MM.1S (cell line): ENCODE results near the gene SPACA6.

Experiments
- DNase-seq: peaks from one replicate; pipeline ENCODE4 v3.0.0-alpha.2; 2015
- H2AFZ ChIP-seq: fragments of 300-600 bp; sonication (generic); 2 replicates; pipeline ENCODE4 v1.6.0; 2016; ENCODE audit warnings: antibody characterized with exemption, low read length
- H3F3A ChIP-seq: fragments of 300-600 bp; sonication (generic); 2 replicates; pipeline ENCODE4 v1.6.1; 2016; ENCODE audit warnings: mild to moderate bottlenecking, antibody characterized with exemption, low read length, moderate library complexity, mixed read lengths; ENCODE audit not compliant: insufficient read depth
- H3K27ac ChIP-seq: fragments of 300-600 bp; sonication (generic); 2 replicates; pipeline ENCODE4 v1.5.1; 2016; ENCODE audit warnings: mild to moderate bottlenecking, low read length
- H3K27me3 ChIP-seq: fragments of 300-600 bp; sonication (generic); replicated peaks from 2 replicates; pipeline ENCODE4 v1.6.0; 2016; ENCODE audit warnings: low read length; ENCODE audit not compliant: insufficient read depth
- H3K36me3 ChIP-seq: fragments of 300-600 bp; sonication (generic); replicated peaks from 2 replicates; pipeline ENCODE4 v1.6.1; 2016; ENCODE audit warnings: mild to moderate bottlenecking, low read length, mixed read lengths; ENCODE audit not compliant: insufficient read depth
- H3K4me1 ChIP-seq: fragments of 300-600 bp; sonication (generic); 2 replicates; pipeline ENCODE4 v1.6.1; 2016; ENCODE audit warnings: low read length, mixed read lengths
- H3K4me2 ChIP-seq: fragments of 300-600 bp; sonication (generic); 2 replicates; pipeline ENCODE4 v1.6.0; 2016; ENCODE audit warnings: low read depth, low read length
- H3K4me3 ChIP-seq: fragments of 300-600 bp; sonication (generic); 2 replicates; pipeline ENCODE4 v1.5.1; 2016; ENCODE audit warnings: low read length, mixed read lengths
- H3K79me2 ChIP-seq: fragments of 300-600 bp; sonication (generic); 2 replicates; pipeline ENCODE4 v1.6.1; 2016; ENCODE audit warnings: mixed run types, low read length, mixed read lengths
- H3K9ac ChIP-seq: fragments of 300-600 bp; sonication (generic); 2 replicates; pipeline ENCODE4 v1.6.1; 2016; ENCODE audit warnings: low read length, mixed read lengths
- H3K9me2 ChIP-seq: fragments of 300-600 bp; sonication (generic); replicated peaks from 2 replicates; pipeline ENCODE4 v1.6.1; 2016; ENCODE audit warnings: mild to moderate bottlenecking, low read length, mixed read lengths; ENCODE audit not compliant: insufficient read depth
- H3K9me3 ChIP-seq: fragments of 300-600 bp; sonication (generic); replicated peaks from 2 replicates; pipeline ENCODE4 v1.6.1; 2016; ENCODE audit warnings: mild to moderate bottlenecking, low read length, mixed read lengths; ENCODE audit not compliant: insufficient read depth
- H4K20me1 ChIP-seq: fragments of 300-600 bp; sonication (generic); 2 replicates; pipeline ENCODE4 v1.6.1; 2016; ENCODE audit warnings: mild to moderate bottlenecking, low read length, moderate library complexity, mixed read lengths; ENCODE audit not compliant: insufficient read depth
- EZH2 ChIP-seq: fragments of 300-600 bp; sonication (generic); optimal IDR thresholded peaks from 2 replicates; pipeline ENCODE3; 2017; ENCODE audit warnings: low read depth, mild to moderate bottlenecking, antibody characterized with exemption, low read length, mixed read lengths
- EZH2phosphoT487 ChIP-seq: fragments of 300-600 bp; sonication (generic); IDR thresholded peaks from 2 replicates; pipeline ENCODE4 v1.6.1; 2018; ENCODE audit warnings: antibody characterized with exemption, low read length
- TF ChIP-seq, protein P1 (sequence below): fragments of 300-600 bp; sonication (generic); IDR thresholded peaks from 2 replicates; pipeline ENCODE4 v1.5.1; 2016; ENCODE audit warnings: antibody characterized with exemption, low read length, mixed read lengths

SPACA6 gene

DNA sequence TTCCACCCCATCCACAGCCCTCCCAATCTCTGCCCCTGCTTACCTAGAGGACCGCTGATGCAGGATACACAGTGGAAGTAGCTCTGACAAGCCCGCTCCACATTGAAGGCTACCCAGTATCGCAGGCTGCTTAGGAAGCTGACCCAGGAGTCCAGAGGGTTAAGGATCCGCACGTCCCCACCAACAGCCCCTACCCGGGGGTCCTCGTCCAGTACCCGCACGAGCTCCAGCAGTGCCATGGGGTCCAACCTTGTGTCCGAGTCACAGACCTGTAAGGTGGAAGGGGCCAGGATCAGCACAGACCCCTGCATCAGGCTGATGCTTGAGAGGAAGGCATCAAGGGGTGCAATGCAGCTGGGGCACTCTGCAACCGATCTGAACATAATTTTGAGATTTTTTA lies 23.8 kb downstream of the SPACA6 start:
- Histone ChIP-seq H3K36me3 (no peaks in the 10 kb centered on the region), H3K4me2 (no peak overlapping the region), H3K9me2 (no peaks in the 10 kb centered on the region), H3F3A (no peaks in the 10 kb centered on the region), H2AFZ (no peak overlapping the region), H3K27me3 (no peaks in the 10 kb centered on the region), H3K9ac (no peak overlapping the region), H3K79me2 (no peaks in the 10 kb centered on the region), H3K4me1 (no peaks in the 10 kb centered on the region), H3K9me3 (no peaks in the 10 kb centered on the region), H3K4me3 (no peak overlapping the region), H4K20me1 (no peaks in the 10 kb centered on the region), H3K27ac (no peak overlapping the region)
- TF ChIP-seq, protein P1, sequence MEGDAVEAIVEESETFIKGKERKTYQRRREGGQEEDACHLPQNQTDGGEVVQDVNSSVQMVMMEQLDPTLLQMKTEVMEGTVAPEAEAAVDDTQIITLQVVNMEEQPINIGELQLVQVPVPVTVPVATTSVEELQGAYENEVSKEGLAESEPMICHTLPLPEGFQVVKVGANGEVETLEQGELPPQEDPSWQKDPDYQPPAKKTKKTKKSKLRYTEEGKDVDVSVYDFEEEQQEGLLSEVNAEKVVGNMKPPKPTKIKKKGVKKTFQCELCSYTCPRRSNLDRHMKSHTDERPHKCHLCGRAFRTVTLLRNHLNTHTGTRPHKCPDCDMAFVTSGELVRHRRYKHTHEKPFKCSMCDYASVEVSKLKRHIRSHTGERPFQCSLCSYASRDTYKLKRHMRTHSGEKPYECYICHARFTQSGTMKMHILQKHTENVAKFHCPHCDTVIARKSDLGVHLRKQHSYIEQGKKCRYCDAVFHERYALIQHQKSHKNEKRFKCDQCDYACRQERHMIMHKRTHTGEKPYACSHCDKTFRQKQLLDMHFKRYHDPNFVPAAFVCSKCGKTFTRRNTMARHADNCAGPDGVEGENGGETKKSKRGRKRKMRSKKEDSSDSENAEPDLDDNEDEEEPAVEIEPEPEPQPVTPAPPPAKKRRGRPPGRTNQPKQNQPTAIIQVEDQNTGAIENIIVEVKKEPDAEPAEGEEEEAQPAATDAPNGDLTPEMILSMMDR = no peak
- TF ChIP-seq EZH2phosphoT487 (no peak), EZH2 (no peak)
- DNase-seq = no peak

DNA sequence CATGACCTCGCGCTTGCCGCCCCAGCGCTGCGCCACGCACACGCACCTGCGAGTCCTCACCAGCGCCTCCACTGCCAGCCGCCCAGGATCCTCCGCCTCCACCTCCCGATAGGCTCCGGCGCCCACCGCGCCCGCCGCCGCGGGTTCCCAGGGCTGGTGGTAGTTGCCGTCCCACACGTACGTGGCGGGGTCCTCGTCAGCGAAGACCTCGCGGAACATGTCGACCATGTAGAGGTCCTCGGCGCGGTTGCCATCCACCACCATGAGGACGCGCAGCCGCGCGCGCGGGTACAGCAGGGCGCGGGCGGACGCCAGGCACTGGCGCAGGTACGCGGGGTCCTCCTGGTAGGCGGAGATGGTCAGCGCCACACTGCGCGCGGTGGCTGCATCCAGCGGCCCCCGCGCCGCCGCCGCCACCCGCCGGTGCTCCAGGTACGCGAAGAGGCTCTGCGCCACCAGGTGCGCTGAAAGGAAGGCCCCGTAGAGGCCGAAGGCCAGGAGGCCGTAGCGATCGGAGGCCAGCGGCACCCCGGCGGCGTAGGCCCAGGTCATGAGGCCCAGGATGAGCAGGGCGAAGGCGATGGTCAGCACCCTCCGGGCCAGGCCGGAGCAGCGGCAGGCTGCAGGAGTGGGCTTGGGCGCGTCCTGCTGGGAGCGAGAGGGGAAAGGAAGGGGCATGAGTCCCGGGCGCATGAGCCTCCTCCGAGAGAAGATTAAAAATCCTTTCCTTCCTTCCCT lies 26.3 kb downstream of the SPACA6 start:
- no peaks in the 10 kb centered on the region for H3K36me3 ChIP-seq
- H2AFZ ChIP-seq = no peak overlapping the region
- TF ChIP-seq EZH2phosphoT487 = no peak
- no peak for TF ChIP-seq EZH2
- TF ChIP-seq, protein P1 = no peak
- H3K27me3 ChIP-seq = no peaks in the 10 kb centered on the region
- no peak overlapping the region for H3K27ac ChIP-seq
- no peak for DNase-seq
- H3F3A ChIP-seq = no peaks in the 10 kb centered on the region
- H3K79me2 ChIP-seq = no peaks in the 10 kb centered on the region
- H3K9me3 ChIP-seq = no peaks in the 10 kb centered on the region
- no peak overlapping the region for H3K4me3 ChIP-seq
- no peak overlapping the region for H3K4me2 ChIP-seq
- no peak overlapping the region for H3K9ac ChIP-seq
- no peaks in the 10 kb centered on the region for H4K20me1 ChIP-seq
- H3K4me1 ChIP-seq = no peaks in the 10 kb centered on the region
- no peaks in the 10 kb centered on the region for H3K9me2 ChIP-seq

DNA sequence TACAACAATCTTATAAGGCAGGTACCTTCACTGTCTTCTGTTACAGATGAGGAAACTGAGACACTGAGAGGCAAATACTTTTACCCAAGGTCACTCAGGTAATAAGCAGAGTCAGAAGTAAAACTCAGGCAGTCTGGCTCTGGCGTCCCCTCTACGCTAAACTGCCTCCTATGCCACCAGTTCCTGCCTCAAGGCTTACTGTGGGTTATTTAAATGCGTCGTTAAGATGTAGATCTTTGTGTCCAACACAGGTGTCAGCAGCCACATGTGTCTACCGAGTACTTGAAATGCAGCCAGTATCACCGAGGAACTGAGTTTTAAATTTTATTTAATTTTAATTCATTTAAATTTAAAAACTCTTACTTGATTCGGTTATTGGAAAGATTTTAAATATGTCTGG lies 28.8 kb downstream of the SPACA6 start:
- no peak overlapping the region for H3K27ac ChIP-seq
- no peak overlapping the region for H3K9ac ChIP-seq
- DNase-seq = no peak
- no peaks in the 10 kb centered on the region for H3K4me1 ChIP-seq
- H3K4me2 ChIP-seq = no peak overlapping the region
- H3K9me3 ChIP-seq = no peaks in the 10 kb centered on the region
- H3K4me3 ChIP-seq = no peak overlapping the region
- H3K9me2 ChIP-seq = no peaks in the 10 kb centered on the region
- no peaks in the 10 kb centered on the region for H4K20me1 ChIP-seq
- H2AFZ ChIP-seq = no peak overlapping the region
- H3F3A ChIP-seq = no peaks in the 10 kb centered on the region
- no peaks in the 10 kb centered on the region for H3K79me2 ChIP-seq
- TF ChIP-seq EZH2phosphoT487 = no peak
- TF ChIP-seq EZH2 = no peak
- TF ChIP-seq, protein P1 = no peak
- no peaks in the 10 kb centered on the region for H3K27me3 ChIP-seq
- H3K36me3 ChIP-seq = no peaks in the 10 kb centered on the region
